HCT116 (cell line): ENCODE measurements around the gene DYNLRB2.

Source experiments
- CTCF ChIP-seq, 3 experiments: fragments of 200-600 bp in 1 of 3; sonication (generic) in 1 of 3; IDR thresholded peaks in 2 of 3; conservative IDR thresholded peaks in 1 of 3; 2 replicates each; pipeline ENCODE4 v1.5.1; 2012 to 2017; ENCODE audit warnings: low read depth in 2 of 3, low read length in 2 of 3, antibody characterized with exemption in 1 of 3, borderline replicate concordance in 1 of 3, control low read depth in 1 of 3, mild to moderate bottlenecking in 1 of 3, mixed read lengths in 1 of 3, mixed run types in 1 of 3, moderate library complexity in 1 of 3; ENCODE audit not compliant: insufficient read depth in 1 of 3
- EGR1 ChIP-seq: IDR thresholded peaks from 2 replicates; pipeline ENCODE4 v1.6.1; 2012; ENCODE audit warnings: low read depth
- POLR2AphosphoS5 ChIP-seq: IDR thresholded peaks from 2 replicates; pipeline ENCODE4 v1.6.1; 2011; ENCODE audit warnings: mild to moderate bottlenecking, low read depth, low read length, moderate library complexity
- TF ChIP-seq, protein P1 (sequence below): IDR thresholded peaks from 2 replicates; pipeline ENCODE4 v1.6.1; 2012; ENCODE audit warnings: low read depth

DNA sequence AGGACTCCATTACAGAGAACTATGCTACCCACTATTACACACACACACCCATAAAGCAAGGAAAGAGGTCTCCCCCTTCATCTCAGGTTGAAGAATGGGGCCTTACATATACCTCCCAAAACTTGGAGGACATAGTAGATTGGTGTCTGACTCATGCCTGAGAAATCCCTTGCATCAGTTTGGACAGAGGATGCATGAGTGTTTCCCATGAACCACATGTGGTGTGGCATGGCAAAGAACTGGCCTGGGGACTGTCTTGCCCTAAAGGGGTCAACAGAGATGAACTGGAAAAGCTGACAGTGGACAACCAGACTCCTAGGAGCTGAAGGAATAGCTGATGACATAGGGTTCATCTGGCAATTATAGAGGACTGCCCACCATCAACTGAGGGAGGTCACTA, 54.0 kb downstream of the DYNLRB2 start:
- no peak for TF ChIP-seq CTCF (IDR thresholded peaks at IDR 0.05 in 2 of 3, conservative IDR thresholded peaks at IDR 0.05 in 1 of 3; ENCODE audit: borderline replicate concordance in 1 of 3, insufficient read depth in 1 of 3, low read depth in 2 of 3, low read length in 2 of 3)
- TF ChIP-seq POLR2AphosphoS5, result no peak
- TF ChIP-seq EGR1, result no peak
- TF ChIP-seq, protein P1, sequence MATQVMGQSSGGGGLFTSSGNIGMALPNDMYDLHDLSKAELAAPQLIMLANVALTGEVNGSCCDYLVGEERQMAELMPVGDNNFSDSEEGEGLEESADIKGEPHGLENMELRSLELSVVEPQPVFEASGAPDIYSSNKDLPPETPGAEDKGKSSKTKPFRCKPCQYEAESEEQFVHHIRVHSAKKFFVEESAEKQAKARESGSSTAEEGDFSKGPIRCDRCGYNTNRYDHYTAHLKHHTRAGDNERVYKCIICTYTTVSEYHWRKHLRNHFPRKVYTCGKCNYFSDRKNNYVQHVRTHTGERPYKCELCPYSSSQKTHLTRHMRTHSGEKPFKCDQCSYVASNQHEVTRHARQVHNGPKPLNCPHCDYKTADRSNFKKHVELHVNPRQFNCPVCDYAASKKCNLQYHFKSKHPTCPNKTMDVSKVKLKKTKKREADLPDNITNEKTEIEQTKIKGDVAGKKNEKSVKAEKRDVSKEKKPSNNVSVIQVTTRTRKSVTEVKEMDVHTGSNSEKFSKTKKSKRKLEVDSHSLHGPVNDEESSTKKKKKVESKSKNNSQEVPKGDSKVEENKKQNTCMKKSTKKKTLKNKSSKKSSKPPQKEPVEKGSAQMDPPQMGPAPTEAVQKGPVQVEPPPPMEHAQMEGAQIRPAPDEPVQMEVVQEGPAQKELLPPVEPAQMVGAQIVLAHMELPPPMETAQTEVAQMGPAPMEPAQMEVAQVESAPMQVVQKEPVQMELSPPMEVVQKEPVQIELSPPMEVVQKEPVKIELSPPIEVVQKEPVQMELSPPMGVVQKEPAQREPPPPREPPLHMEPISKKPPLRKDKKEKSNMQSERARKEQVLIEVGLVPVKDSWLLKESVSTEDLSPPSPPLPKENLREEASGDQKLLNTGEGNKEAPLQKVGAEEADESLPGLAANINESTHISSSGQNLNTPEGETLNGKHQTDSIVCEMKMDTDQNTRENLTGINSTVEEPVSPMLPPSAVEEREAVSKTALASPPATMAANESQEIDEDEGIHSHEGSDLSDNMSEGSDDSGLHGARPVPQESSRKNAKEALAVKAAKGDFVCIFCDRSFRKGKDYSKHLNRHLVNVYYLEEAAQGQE, result no peak
